Retinal pigment epithelial cell (primary cell): ENCODE data around the gene CADPS.

Source experiments
- DNase-seq: peaks from one replicate; pipeline ENCODE4 v3.0.0-alpha.2; 2010; ENCODE audit warnings: low read depth
- H3K4me3 ChIP-seq: 2 replicates; pipeline ENCODE4 v1.5.1; 2011; ENCODE audit warnings: mild to moderate bottlenecking, low read length, control low read depth, moderate library complexity
- CTCF ChIP-seq: conservative IDR thresholded peaks from 2 replicates; pipeline ENCODE4 v1.5.1; 2011; ENCODE audit warnings: low read depth, low read length, control low read depth, inconsistent platforms

The CADPS gene

GRCh38 chr3:62732183-62732904, 142.9 kb downstream of the CADPS start:
- DNase-seq, result no peak
- no peak overlapping the region for H3K4me3 ChIP-seq
- TF ChIP-seq CTCF, result no peak

DNA sequence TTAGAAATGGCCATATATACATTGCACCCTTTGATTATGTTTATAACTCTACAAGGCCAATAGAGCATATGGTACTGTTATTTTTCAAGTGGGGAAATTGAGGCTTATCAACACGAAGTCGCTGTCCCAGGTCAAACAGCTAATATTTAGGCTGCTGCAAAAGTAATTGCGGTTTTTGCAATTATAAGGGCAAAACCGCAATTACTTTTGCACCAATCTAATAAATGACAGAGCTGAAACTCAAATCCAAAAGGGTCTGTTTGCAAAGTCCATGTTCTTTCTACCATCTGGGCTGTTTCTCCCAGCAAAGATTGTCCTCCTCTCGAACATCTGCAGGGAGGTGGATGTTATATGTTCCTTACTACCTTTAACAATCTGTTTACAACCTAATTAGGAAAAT, 147.2 kb downstream of the CADPS start:
- DNase-seq, result no peak
- H3K4me3 ChIP-seq, result no peak overlapping the region
- TF ChIP-seq CTCF, result no peak

GRCh38 chr3:62727536-62727935, 147.7 kb downstream of the CADPS start:
- TF ChIP-seq CTCF, result no peak
- H3K4me3 ChIP-seq, result no peak overlapping the region
- DNase-seq, result no peak

GRCh38 chr3:62724503-62724902, 150.7 kb downstream of the CADPS start:
- TF ChIP-seq CTCF, result no peak
- no peak overlapping the region for H3K4me3 ChIP-seq
- DNase-seq, result no peak

- no peak for DNase-seq
- TF ChIP-seq CTCF, result no peak
- H3K4me3 ChIP-seq, result no peak overlapping the region
These were observed 151.3 kb downstream of the CADPS start for GRCh38 chr3:62723914-62724217.

DNA sequence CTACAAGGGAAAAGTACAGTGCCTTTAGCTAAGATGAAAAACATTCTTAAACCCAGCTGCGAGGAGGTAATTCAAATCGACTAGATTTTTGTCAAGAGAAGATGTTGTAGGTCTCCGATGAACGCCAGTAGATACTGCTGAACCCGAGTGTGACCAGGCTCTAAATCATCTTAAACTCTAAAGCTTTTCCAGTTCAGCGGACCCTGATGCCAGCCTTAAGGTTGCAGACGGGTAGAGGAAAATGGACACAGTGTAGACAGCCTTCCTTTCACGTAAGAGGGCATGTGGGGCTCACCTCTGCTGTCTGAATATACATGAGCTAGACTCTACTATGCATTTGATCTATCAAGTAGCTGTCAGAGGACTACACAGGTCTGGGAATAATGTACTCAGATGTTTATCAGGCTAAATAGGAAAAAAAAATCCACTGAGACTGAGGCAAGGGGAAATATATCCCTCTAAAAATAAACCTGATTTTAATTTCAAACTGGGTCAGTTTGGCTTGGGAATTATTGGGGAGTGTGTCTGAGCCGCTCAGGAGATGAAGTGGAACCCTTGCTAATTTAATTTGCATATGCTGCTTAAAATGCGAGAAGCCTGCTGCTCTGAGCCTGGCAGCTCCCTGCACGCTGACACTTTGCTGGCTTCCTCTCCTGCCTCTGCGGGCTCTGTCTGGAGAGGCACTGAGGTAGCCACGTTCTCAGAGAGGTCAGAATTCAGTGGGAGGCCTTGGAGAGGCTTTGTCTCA, 151.9 kb downstream of the CADPS start:
- no peak overlapping the region for H3K4me3 ChIP-seq
- no peak for TF ChIP-seq CTCF
- DNase-seq, result no peak

GRCh38 chr3:62722344-62722743, 152.9 kb downstream of the CADPS start:
- no peak for TF ChIP-seq CTCF
- H3K4me3 ChIP-seq, result no peak overlapping the region
- no peak for DNase-seq
